Suprapubic skin (tissue), 4 donors: ENCODE data around the gene PSMD12.

Experiments
- CTCF ChIP-seq, 2 donors: fragments of 200-600 bp in 1 of 2; fragments of 450-650 bp in 1 of 2; sonication (generic) in 1 of 2; IDR thresholded peaks; one replicate each; pipeline ENCODE4 v1.5.1; 2016 to 2019; ENCODE audit warnings: antibody characterized with exemption in 2 of 2, mild to moderate bottlenecking in 1 of 2, moderate library complexity in 1 of 2
- EP300 ChIP-seq: sonication (generic); formaldehyde crosslinking; IDR thresholded peaks from one replicate; pipeline ENCODE4 v1.6.1; 2017; ENCODE audit warnings: antibody characterized with exemption
- POLR2AphosphoS5 ChIP-seq, 3 donors: sonication (generic); formaldehyde crosslinking; IDR thresholded peaks; one replicate each; pipeline ENCODE4 v1.6.1; 2017; ENCODE audit warnings: antibody characterized with exemption in 3 of 3

DNA sequence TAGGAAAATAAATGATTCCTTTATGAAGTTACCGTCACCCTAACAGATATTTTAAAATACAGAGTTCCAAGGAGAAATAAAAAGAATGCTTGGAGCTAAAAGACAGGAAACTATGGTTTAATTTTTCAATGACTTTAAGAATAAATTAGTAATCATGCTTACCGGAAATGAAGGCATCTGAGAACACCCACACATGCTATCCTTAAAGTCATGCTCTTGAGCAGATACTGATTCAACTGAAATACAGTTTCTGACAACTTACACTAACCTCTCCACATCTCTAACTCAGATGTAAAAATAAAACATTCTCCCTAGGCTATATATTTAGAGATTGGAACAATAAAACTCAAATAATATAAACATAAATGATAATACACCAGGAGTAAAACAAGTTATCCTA lies 7.8 kb downstream of the PSMD12 start:
- TF ChIP-seq EP300, result no peak
- no peak for TF ChIP-seq CTCF (IDR thresholded peaks at IDR 0.05)
- TF ChIP-seq POLR2AphosphoS5 (IDR thresholded peaks at IDR 0.05), result no peak
